ENCODE results near the gene PARVB. TPM values are rescaled to one million over a fixed set of nuclear protein-coding genes. Genes with fewer than 3 reads are reported as not detected.

The PARVB gene
- total and polyA plus RNA-seq, 5 donors from 2014 or later, result 3.7 to 20.6 (median 6.2) TPM

DNA sequence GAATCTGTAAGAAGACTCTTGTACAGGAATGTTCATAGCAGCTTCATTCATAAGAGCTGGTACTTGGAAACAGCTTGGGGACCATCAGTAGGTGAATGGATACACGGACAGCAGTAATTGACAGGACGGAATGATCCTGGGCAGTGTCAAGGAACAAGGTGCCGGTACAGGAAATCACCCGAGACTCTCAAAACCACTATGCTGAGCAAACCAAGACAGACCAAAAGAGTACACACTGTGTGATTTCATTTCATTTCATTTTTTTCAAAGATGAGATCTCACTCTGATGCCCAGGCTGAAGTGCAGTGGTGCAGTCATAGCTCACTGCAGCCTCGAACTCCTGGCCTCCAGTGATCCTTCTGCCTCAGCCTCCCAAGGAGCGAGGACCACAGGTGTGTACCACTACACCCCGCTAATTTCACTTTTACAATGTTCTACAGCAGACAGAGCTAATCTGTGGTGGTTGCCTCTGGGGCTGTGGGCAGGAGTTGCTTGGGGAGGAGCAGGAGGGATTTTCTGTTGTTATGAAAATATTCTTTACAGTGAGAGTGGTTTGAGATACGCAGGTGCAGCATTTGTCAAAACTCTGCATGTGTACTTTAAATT is 15.6 kb downstream of the PARVB start:
- DNase-seq (no peak), ATAC-seq (ENCODE audit: low read depth in 2 of 2) (no peak)
- Histone ChIP-seq H3K27me3 (ENCODE audit: control insufficient read depth, insufficient read depth, low read length) (no peaks in the 10 kb centered on the region), H3K36me3 (ENCODE audit: control insufficient read depth, insufficient read depth, low read length) (no peaks in the 10 kb centered on the region), H3K4me3 (ENCODE audit: low read depth, low read length) (no peak overlapping the region), H3K9me3 (ENCODE audit: control insufficient read depth in 2 of 2, low read length in 2 of 2) (no peaks in the 10 kb centered on the region), H3K4me1 (ENCODE audit: control insufficient read depth, insufficient read depth, low read length, poor library complexity, severe bottlenecking) (no peaks in the 10 kb centered on the region), H3K27ac (ENCODE audit: insufficient read depth, low read length, poor library complexity, severe bottlenecking) (no peak overlapping the region)
- Mint-ChIP-seq H3K9me3 (peaks cover 0 to 1% (median 0%) of the 10 kb centered on the region in 7 donors), H3K27me3 (no peaks in the 10 kb centered on the region), H3K36me3 (peaks cover 4% of the 10 kb centered on the region), H3K4me3 (no peak overlapping the region), H3K4me1 (peaks cover 0 to 18% (median 2%) of the 10 kb centered on the region in 4 donors), H3K27ac (no peak overlapping the region)

DNA sequence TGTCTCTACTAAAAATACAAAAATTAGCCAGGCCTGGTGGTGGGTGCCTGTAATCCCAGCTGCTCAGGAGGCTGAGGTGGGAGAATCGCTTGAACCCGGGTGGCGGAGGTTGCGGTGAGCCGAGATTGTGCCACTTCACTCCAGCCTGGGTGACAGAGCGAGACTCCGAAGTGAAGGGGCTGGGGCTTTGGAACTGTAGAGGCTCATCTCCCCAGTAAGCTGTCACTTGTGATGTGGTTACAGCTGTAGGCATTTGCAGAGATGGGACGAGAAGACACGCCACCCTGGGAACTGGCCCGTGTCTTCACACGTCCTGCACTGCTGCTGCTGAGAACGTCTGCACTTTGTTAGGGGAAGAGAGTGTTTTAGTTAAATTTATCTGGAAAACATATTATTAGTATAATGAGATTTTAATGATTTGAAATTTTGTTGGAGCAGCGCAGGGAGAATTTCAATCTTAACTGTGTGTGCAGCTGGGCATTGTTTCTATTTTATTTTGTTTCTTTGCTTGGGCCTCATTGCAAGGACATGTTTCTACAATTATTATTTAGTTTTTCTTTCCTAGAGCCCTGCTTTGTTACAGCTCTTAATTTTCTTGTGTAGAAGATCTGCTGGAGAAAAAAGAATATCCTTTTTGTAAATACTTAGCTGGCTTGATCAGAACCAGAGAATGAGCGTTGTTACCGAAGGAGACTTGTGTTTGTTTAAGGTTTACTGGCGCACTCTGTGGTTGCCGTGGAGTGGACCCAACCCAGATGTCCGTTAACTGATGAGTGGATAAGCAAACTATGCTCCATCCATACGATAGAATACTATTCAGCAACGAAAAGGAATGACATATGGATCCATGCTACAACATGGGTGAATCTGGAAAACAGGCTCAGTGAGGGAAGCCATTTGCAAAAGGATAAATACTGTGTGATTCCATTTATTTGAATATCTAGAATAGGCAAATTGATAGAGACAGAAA is 18.4 kb downstream of the PARVB start:
- peaks cover 0 to 28% (median 8%) of the 10 kb centered on the region in 4 donors for H3K4me1 Mint-ChIP-seq
- Histone ChIP-seq H3K9me3 (ENCODE audit: control insufficient read depth in 2 of 2, low read length in 2 of 2) (no peaks in the 10 kb centered on the region), H3K36me3 (ENCODE audit: control insufficient read depth, insufficient read depth, low read length) (no peaks in the 10 kb centered on the region), H3K4me3 (ENCODE audit: low read depth, low read length) (no peak overlapping the region), H3K27me3 (ENCODE audit: control insufficient read depth, insufficient read depth, low read length) (no peaks in the 10 kb centered on the region), H3K4me1 (ENCODE audit: control insufficient read depth, insufficient read depth, low read length, poor library complexity, severe bottlenecking) (no peaks in the 10 kb centered on the region), H3K27ac (ENCODE audit: insufficient read depth, low read length, poor library complexity, severe bottlenecking) (no peak overlapping the region)
- ATAC-seq (ENCODE audit: low read depth in 2 of 2) (no peak), DNase-seq (no peak)
- no peak overlapping the region for H3K4me3 Mint-ChIP-seq
- H3K27me3 Mint-ChIP-seq, result no peaks in the 10 kb centered on the region
- no peaks in the 10 kb centered on the region for H3K9me3 Mint-ChIP-seq
- peak overlapping the region in 2 of 3 donors; percentile 59 to 74 for H3K27ac Mint-ChIP-seq
- peaks cover 7% of the 10 kb centered on the region for H3K36me3 Mint-ChIP-seq

DNA sequence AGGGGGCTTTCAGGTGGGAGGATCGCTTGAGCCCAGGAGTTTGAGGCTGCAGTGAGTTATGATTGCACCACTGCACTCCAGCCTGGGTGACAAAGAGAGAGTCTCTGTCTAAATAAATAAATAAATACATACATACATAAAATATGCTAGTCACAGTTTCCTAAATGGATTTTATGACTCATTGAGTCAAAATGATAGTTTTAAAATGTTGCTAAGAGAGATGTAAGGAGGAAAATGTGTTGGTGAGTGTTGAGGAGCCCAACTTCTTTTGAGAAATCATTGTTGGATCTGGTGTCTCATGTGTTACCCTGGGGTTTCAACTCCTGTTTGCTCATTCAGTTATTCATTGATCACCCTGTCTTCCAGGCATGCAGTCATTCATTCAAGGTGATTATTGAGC is 21.0 kb downstream of the PARVB start:
- no peaks in the 10 kb centered on the region for H3K27me3 ChIP-seq (ENCODE audit: control insufficient read depth, insufficient read depth, low read length)
- Mint-ChIP-seq H3K4me3 (no peak overlapping the region), H3K27me3 (no peaks in the 10 kb centered on the region), H3K9me3 (no peaks in the 10 kb centered on the region), H3K36me3 (peaks cover 7% of the 10 kb centered on the region), H3K4me1 (peaks cover 5 to 36% (median 14%) of the 10 kb centered on the region in 4 donors), H3K27ac (peak overlapping the region in 1 of 3 donors; percentile 41)
- DNase-seq (no peak), ATAC-seq (ENCODE audit: low read depth in 2 of 2) (no peak)
- no peaks in the 10 kb centered on the region for H3K36me3 ChIP-seq (ENCODE audit: control insufficient read depth, insufficient read depth, low read length)
- H3K9me3 ChIP-seq (ENCODE audit: control insufficient read depth in 2 of 2, low read length in 2 of 2), result no peaks in the 10 kb centered on the region
- peaks cover 4% of the 10 kb centered on the region for H3K4me1 ChIP-seq (ENCODE audit: control insufficient read depth, insufficient read depth, low read length, poor library complexity, severe bottlenecking)
- H3K27ac ChIP-seq (ENCODE audit: insufficient read depth, low read length, poor library complexity, severe bottlenecking), result no peak overlapping the region
- H3K4me3 ChIP-seq (ENCODE audit: low read depth, low read length), result no peak overlapping the region

- Histone ChIP-seq H3K27ac (ENCODE audit: insufficient read depth, low read length, poor library complexity, severe bottlenecking) (no peak overlapping the region), H3K27me3 (ENCODE audit: control insufficient read depth, insufficient read depth, low read length) (no peaks in the 10 kb centered on the region), H3K4me1 (ENCODE audit: control insufficient read depth, insufficient read depth, low read length, poor library complexity, severe bottlenecking) (peaks cover 4% of the 10 kb centered on the region), H3K9me3 (ENCODE audit: control insufficient read depth in 2 of 2, low read length in 2 of 2) (no peaks in the 10 kb centered on the region), H3K4me3 (ENCODE audit: low read depth, low read length) (no peak overlapping the region), H3K36me3 (ENCODE audit: control insufficient read depth, insufficient read depth, low read length) (no peaks in the 10 kb centered on the region)
- Mint-ChIP-seq H3K4me3 (peak overlapping the region in 1 of 4 donors; percentile 39), H3K27me3 (no peaks in the 10 kb centered on the region), H3K27ac (no peak overlapping the region), H3K9me3 (no peaks in the 10 kb centered on the region), H3K36me3 (peaks cover 7% of the 10 kb centered on the region), H3K4me1 (peaks cover 6 to 40% (median 19%) of the 10 kb centered on the region in 4 donors)
- DNase-seq (no peak), ATAC-seq (ENCODE audit: low read depth in 2 of 2) (no peak)
Measured at GRCh38 chr22:44046485-44047141, 22.5 kb downstream of the PARVB start.

GRCh38 chr22:44047891-44048301 is 23.8 kb downstream of the PARVB start:
- DNase-seq, result peak in 1 of 3 donors; percentile 66
- H3K27ac ChIP-seq (ENCODE audit: insufficient read depth, low read length, poor library complexity, severe bottlenecking), result no peak overlapping the region
- Mint-ChIP-seq H3K4me1 (peaks cover 6 to 35% (median 18%) of the 10 kb centered on the region in 4 donors), H3K4me3 (peak overlapping the region in 3 of 4 donors; percentile 24 to 65 (median 43)), H3K9me3 (no peaks in the 10 kb centered on the region), H3K27ac (peak overlapping the region in 2 of 3 donors; percentile 41 to 85), H3K36me3 (peaks cover 5% of the 10 kb centered on the region), H3K27me3 (no peaks in the 10 kb centered on the region)
- H3K4me3 ChIP-seq (ENCODE audit: low read depth, low read length), result peak overlapping the region; percentile 20
- ATAC-seq (ENCODE audit: low read depth in 2 of 2), result no peak
- H3K4me1 ChIP-seq (ENCODE audit: control insufficient read depth, insufficient read depth, low read length, poor library complexity, severe bottlenecking), result peaks cover 4% of the 10 kb centered on the region
- H3K27me3 ChIP-seq (ENCODE audit: control insufficient read depth, insufficient read depth, low read length), result no peaks in the 10 kb centered on the region
- no peaks in the 10 kb centered on the region for H3K36me3 ChIP-seq (ENCODE audit: control insufficient read depth, insufficient read depth, low read length)
- H3K9me3 ChIP-seq (ENCODE audit: control insufficient read depth in 2 of 2, low read length in 2 of 2), result no peaks in the 10 kb centered on the region

DNA sequence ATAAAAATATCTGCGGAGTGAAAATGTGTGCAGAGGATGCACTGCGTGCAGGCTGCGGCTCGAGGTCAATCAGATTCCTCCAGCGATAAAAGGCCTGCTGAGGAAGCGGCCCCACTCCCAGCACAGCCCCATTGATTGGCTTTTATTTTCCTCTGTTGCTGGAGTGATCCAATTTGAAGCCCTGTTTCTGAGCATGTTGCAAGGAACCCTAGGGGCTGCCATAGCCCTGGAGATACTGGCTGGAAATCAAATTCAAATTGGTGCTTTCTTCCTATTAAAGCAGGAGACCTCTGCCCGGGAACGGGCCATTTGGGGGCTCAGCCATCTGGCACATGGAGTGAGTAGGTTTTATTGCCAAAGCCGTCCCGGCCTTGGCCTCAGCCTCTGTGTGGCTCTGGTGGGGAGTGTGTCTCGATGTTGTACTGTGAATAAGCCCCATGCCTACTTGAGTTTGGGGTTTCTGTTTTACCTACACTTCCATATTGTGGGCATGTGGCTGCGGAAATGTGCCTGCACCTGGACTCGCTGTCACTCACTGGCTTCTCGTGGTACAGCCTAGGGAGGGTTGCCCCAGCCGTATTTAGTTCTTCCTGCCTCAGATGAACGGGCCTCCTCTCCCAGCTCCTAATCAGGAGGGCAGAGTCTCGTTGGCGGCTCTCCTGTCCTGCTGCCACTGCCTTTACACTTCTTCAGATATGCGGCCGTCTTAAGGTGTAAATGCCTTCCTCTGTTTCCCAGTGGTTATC is 25.6 kb downstream of the PARVB start:
- Mint-ChIP-seq H3K4me3 (no peak overlapping the region), H3K36me3 (peaks cover 3% of the 10 kb centered on the region), H3K27me3 (no peaks in the 10 kb centered on the region), H3K27ac (peak overlapping the region in 2 of 3 donors; percentile 22 to 51), H3K9me3 (no peaks in the 10 kb centered on the region), H3K4me1 (peaks cover 6 to 39% (median 17%) of the 10 kb centered on the region in 4 donors)
- H3K36me3 ChIP-seq (ENCODE audit: control insufficient read depth, insufficient read depth, low read length), result no peaks in the 10 kb centered on the region
- peaks cover 4% of the 10 kb centered on the region for H3K4me1 ChIP-seq (ENCODE audit: control insufficient read depth, insufficient read depth, low read length, poor library complexity, severe bottlenecking)
- no peaks in the 10 kb centered on the region for H3K9me3 ChIP-seq (ENCODE audit: control insufficient read depth in 2 of 2, low read length in 2 of 2)
- no peak overlapping the region for H3K4me3 ChIP-seq (ENCODE audit: low read depth, low read length)
- DNase-seq (no peak), ATAC-seq (ENCODE audit: low read depth in 2 of 2) (no peak)
- H3K27ac ChIP-seq (ENCODE audit: insufficient read depth, low read length, poor library complexity, severe bottlenecking), result no peak overlapping the region
- no peaks in the 10 kb centered on the region for H3K27me3 ChIP-seq (ENCODE audit: control insufficient read depth, insufficient read depth, low read length)

- H3K27ac ChIP-seq (ENCODE audit: insufficient read depth, low read length, poor library complexity, severe bottlenecking), result no peak overlapping the region
- no peak for ATAC-seq (ENCODE audit: low read depth in 2 of 2)
- no peaks in the 10 kb centered on the region for H3K27me3 Mint-ChIP-seq
- DNase-seq, result no peak
- no peaks in the 10 kb centered on the region for H3K9me3 Mint-ChIP-seq
- no peak overlapping the region for H3K4me3 ChIP-seq (ENCODE audit: low read depth, low read length)
- H3K36me3 Mint-ChIP-seq, result no peaks in the 10 kb centered on the region
- no peaks in the 10 kb centered on the region for H3K9me3 ChIP-seq (ENCODE audit: control insufficient read depth in 2 of 2, low read length in 2 of 2)
- no peak overlapping the region for H3K4me3 Mint-ChIP-seq
- no peaks in the 10 kb centered on the region for H3K27me3 ChIP-seq (ENCODE audit: control insufficient read depth, insufficient read depth, low read length)
- peaks cover 4% of the 10 kb centered on the region for H3K4me1 ChIP-seq (ENCODE audit: control insufficient read depth, insufficient read depth, low read length, poor library complexity, severe bottlenecking)
- peaks cover 6 to 39% (median 14%) of the 10 kb centered on the region in 4 donors for H3K4me1 Mint-ChIP-seq
- peak overlapping the region in 1 of 3 donors; percentile 60 for H3K27ac Mint-ChIP-seq
- H3K36me3 ChIP-seq (ENCODE audit: control insufficient read depth, insufficient read depth, low read length), result no peaks in the 10 kb centered on the region
Measured at GRCh38 chr22:44050766-44051355, 26.8 kb downstream of the PARVB start.

Data from CD4-positive, CD25-positive, alpha-beta regulatory T cell (primary cell).